K562 (cell line): Measurements from ENCODE around the gene RGS9BP. TPM values are rescaled to one million over a fixed set of nuclear protein-coding genes. Genes with fewer than 3 reads are reported as not detected.

Experiments used
- BRD9 ChIP-seq: fragments of 450-650 bp; IDR thresholded peaks from 2 replicates; pipeline ENCODE4 v1.6.1; 2018; ENCODE audit warnings: low read depth; ENCODE audit not compliant: partially characterized antibody
- HIVEP1 ChIP-seq: fragments of 250-450 bp; sonication (Bioruptor Pico); IDR thresholded peaks from 2 replicates; pipeline ENCODE4 v1.4.0; 2020; ENCODE audit warnings: mild to moderate bottlenecking
- PHF20 ChIP-seq: fragments of 450-650 bp; IDR thresholded peaks from 2 replicates; pipeline ENCODE4 v1.6.1; 2018; ENCODE audit not compliant: partially characterized antibody
- TEAD1 ChIP-seq, 2 experiments: fragments of 450-650 bp in 1 of 2; sonication (generic) in 1 of 2; formaldehyde crosslinking; IDR thresholded peaks; 2 replicates each; pipeline versions ENCODE4 v1.4.0 to v1.8.0; 2020 to 2022; ENCODE audit warnings: mild to moderate bottlenecking in 2 of 2, missing genetic modification reagents in 1 of 2
- XRCC3 ChIP-seq: fragments of 450-650 bp; IDR thresholded peaks from 2 replicates; pipeline ENCODE4 v1.6.1; 2017; ENCODE audit warnings: mild to moderate bottlenecking, moderate library complexity
- ZNF277 ChIP-seq: fragments of 250-450 bp; sonication (Bioruptor Pico); IDR thresholded peaks from 2 replicates; pipeline ENCODE4 v1.8.0; 2022; ENCODE audit warnings: inconsistent platforms, mild to moderate bottlenecking, moderate library complexity, borderline replicate concordance
- ZNF507 ChIP-seq: conservative IDR thresholded peaks from 2 replicates; pipeline ENCODE4 v1.6.1; 2017; ENCODE audit warnings: missing genetic modification characterization, missing compliant biosample characterization
- polyA plus RNA-seq, 8 experiments: library from polyadenylated mRNA; depleted of rRNA in 4 of 8; stranded (reverse) in 5 of 8; unstranded in 3 of 8; fragments of >200 nt; fragmentation: Nextera tagmentation in 2 of 8; fragmentation: Illumina TruSeq in 1 of 8; extraction: Ambion mirVana in 2 of 8; extraction: Trizol in 1 of 8; gene quantifications; 2 replicates each; pipeline versions ENCODE4 v1.2.1 to v1.2.3, GENCODE V29; 2011 to 2014; ENCODE audit warnings: inconsistent platforms in 1 of 8, missing spikeins in 1 of 8
- total RNA-seq, 7 experiments: library from RNA; depleted of rRNA in 6 of 7; stranded (reverse); fragments of >200 nt in 6 of 7; fragmentation: Illumina TruSeq in 2 of 7; extraction: Trizol in 2 of 7; gene quantifications; 2 replicates each; pipeline versions ENCODE4 v1.2.1 to v1.2.3, GENCODE V29; 2011 to 2021; ENCODE audit warnings: low replicate concordance in 1 of 7
- TF ChIP-seq, protein P1 (sequence below): fragments of 250-450 bp; sonication (Bioruptor Pico); IDR thresholded peaks from 2 replicates; pipeline ENCODE4 v1.5.0; 2021; ENCODE audit warnings: mild to moderate bottlenecking, moderate library complexity
- TF ChIP-seq, protein P2 (sequence below): fragments of 450-650 bp; conservative IDR thresholded peaks from 2 replicates; pipeline ENCODE4 v1.6.1; 2016; ENCODE audit warnings: missing genetic modification characterization, low read depth, mild to moderate bottlenecking, control low read depth, missing compliant biosample characterization
- TF ChIP-seq, protein P3 (sequence below): fragments of 250-450 bp; sonication (Bioruptor Pico); IDR thresholded peaks from 2 replicates; pipeline ENCODE4 v1.8.0; 2021; ENCODE audit warnings: borderline replicate concordance, mild to moderate bottlenecking, moderate library complexity; ENCODE audit not compliant: poor library complexity, severe bottlenecking
- TF ChIP-seq, protein P4 (sequence below): fragments of 450-650 bp; IDR thresholded peaks from 2 replicates; pipeline ENCODE4 v1.6.1; 2018; ENCODE audit not compliant: partially characterized antibody
- TF ChIP-seq, protein P5 (sequence below), 2 experiments: fragments of 450-650 bp in 1 of 2; sonication (generic) in 1 of 2; formaldehyde crosslinking; conservative IDR thresholded peaks; 2 replicates each; pipeline versions ENCODE4 v1.4.0 to v1.8.1; 2020 to 2022; ENCODE audit warnings: mild to moderate bottlenecking in 1 of 2, missing genetic modification reagents in 1 of 2

The RGS9BP gene
- total and polyA plus RNA-seq, 9 of the 15 experiments (the other 6 are each of a cell fraction or from before 2014, with no cell fraction given) = 0.03 to 1.3 (median 0.49) TPM

GRCh38 chr19:32674931-32675719, 523 bp upstream of the RGS9BP start, which contains the start of gene ANKRD27 (continued):
- TF ChIP-seq ZNF277 (CRISPR knock-in tag) (no peak), TEAD1 (CRISPR knock-in tag; IDR thresholded peaks at IDR 0.05) (no peak), XRCC3 (no peak), HIVEP1 (CRISPR knock-in tag) (no peak), BRD9 (no peak), ZNF507 (no peak), PHF20 (no peak)
- TF ChIP-seq, protein P1, sequence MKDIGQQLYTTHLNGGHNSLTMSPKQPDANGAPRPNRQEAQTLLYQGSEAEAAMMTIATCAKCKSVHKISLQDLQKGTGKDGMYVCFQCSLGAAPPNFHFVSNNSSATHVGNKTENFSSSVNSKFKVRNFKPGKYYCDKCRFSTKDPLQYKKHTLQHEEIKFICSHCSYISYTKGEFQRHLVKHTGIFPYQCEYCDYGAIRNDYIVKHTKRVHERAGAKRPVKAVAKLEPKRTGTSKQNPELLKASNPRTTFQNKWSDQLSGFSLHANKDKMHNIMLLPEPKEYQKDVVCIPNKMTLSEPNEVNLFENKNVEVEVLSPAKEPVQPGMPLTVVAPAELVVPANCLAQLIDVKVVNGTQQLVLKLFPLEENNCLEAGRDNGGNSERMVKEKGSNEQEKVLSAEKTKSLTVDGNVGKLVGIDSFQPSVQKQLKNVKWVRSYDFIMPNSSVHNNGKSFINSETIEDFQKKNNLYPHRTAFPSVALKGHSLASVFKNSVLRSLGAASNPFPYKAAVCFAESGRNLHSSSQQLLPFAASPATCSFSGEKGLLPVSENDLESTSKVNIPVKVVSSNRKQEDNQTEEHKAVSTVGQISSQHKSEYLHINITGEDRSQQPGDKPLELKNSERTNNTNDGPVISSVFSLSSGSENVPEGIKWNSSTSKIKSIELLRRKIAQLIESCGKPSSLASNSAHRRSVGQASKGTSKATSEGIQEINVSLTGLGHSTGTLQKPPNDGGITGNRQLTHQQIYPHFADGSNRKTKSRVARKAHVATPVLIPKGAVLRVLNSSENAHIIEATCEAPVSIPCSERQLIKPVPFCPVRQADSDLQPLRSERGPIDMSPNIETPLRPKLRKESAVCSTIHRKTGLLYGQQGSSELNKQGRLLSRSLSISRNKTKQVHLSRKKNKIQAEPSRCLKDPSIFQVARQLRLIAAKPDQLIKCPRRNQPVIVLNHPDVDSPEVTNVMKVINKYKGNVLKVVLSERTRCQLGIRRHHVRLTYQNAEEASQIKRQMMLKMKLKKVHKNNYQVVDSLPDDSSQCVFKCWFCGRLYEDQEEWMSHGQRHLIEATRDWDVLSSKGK (CRISPR knock-in tag) = no peak
- TF ChIP-seq, protein P2, sequence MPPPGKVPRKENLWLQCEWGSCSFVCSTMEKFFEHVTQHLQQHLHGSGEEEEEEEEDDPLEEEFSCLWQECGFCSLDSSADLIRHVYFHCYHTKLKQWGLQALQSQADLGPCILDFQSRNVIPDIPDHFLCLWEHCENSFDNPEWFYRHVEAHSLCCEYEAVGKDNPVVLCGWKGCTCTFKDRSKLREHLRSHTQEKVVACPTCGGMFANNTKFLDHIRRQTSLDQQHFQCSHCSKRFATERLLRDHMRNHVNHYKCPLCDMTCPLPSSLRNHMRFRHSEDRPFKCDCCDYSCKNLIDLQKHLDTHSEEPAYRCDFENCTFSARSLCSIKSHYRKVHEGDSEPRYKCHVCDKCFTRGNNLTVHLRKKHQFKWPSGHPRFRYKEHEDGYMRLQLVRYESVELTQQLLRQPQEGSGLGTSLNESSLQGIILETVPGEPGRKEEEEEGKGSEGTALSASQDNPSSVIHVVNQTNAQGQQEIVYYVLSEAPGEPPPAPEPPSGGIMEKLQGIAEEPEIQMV (tag) = peak; percentile 98
- TF ChIP-seq, protein P3, sequence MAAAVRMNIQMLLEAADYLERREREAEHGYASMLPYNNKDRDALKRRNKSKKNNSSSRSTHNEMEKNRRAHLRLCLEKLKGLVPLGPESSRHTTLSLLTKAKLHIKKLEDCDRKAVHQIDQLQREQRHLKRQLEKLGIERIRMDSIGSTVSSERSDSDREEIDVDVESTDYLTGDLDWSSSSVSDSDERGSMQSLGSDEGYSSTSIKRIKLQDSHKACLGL (CRISPR knock-in tag) = no peak
- TF ChIP-seq, protein P4, sequence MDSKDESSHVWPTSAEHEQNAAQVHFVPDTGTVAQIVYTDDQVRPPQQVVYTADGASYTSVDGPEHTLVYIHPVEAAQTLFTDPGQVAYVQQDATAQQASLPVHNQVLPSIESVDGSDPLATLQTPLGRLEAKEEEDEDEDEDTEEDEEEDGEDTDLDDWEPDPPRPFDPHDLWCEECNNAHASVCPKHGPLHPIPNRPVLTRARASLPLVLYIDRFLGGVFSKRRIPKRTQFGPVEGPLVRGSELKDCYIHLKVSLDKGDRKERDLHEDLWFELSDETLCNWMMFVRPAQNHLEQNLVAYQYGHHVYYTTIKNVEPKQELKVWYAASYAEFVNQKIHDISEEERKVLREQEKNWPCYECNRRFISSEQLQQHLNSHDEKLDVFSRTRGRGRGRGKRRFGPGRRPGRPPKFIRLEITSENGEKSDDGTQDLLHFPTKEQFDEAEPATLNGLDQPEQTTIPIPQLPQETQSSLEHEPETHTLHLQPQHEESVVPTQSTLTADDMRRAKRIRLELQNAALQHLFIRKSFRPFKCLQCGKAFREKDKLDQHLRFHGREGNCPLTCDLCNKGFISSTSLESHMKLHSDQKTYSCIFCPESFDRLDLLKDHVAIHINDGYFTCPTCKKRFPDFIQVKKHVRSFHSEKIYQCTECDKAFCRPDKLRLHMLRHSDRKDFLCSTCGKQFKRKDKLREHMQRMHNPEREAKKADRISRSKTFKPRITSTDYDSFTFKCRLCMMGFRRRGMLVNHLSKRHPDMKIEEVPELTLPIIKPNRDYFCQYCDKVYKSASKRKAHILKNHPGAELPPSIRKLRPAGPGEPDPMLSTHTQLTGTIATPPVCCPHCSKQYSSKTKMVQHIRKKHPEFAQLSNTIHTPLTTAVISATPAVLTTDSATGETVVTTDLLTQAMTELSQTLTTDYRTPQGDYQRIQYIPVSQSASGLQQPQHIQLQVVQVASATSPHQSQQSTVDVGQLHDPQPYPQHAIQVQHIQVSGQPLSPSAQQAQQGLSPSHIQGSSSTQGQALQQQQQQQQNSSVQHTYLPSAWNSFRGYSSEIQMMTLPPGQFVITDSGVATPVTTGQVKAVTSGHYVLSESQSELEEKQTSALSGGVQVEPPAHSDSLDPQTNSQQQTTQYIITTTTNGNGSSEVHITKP = peak; percentile 61
- TF ChIP-seq, protein P5, sequence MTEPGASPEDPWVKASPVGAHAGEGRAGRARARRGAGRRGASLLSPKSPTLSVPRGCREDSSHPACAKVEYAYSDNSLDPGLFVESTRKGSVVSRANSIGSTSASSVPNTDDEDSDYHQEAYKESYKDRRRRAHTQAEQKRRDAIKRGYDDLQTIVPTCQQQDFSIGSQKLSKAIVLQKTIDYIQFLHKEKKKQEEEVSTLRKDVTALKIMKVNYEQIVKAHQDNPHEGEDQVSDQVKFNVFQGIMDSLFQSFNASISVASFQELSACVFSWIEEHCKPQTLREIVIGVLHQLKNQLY (CRISPR knock-in tag; conservative IDR thresholded peaks at IDR 0.05) = no peak
